LoVo (cell line): ENCODE data around the gene ACAA2.

Experiments used
- DNase-seq: peaks from one replicate; pipeline ENCODE4 v3.0.0-alpha.2; 2016; ENCODE audit warnings: low spot score

ACAA2 gene

GRCh38 chr18:49742316-49743116 lies 70.8 kb downstream of the ACAA2 start:
- DNase-seq, result no peak

GRCh38 chr18:49739275-49739674 lies 74.1 kb downstream of the ACAA2 start:
- no peak for DNase-seq

GRCh38 chr18:49738721-49739120 lies 74.6 kb downstream of the ACAA2 start:
- no peak for DNase-seq

GRCh38 chr18:49734836-49735235 lies 78.5 kb downstream of the ACAA2 start:
- DNase-seq, result no peak

GRCh38 chr18:49733896-49734585 lies 79.3 kb downstream of the ACAA2 start:
- DNase-seq, result no peak

GRCh38 chr18:49733321-49733720 lies 80.0 kb downstream of the ACAA2 start:
- no peak for DNase-seq
